GM12874 (cell line): ENCODE data around the gene VPS13D.

Source experiments
- TF ChIP-seq, protein P1 (sequence below): IDR thresholded peaks from 2 replicates; pipeline ENCODE4 v1.5.1; 2011; ENCODE audit warnings: low read depth, mild to moderate bottlenecking, control low read depth, low read length, moderate library complexity; ENCODE audit not compliant: insufficient read depth

The VPS13D gene

DNA sequence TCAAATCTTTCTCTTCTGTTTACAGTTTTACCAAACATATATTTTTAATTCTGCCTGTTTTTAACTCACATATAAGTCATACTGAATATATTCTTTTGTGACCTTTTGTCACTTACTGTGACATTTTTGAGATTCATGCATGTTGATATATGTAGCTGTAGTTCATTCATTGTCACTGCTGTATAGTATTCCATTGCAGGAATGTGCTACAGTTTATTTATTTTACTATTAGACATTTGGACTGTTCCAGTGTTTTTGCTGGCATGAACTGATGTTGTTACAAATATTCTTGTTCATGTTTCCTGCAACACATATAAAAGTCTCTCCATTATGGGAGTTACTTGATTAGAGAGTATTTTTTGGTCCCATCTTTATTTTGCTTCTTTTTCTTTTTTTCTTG is 213.3 kb downstream of the VPS13D start:
- TF ChIP-seq, protein P1, sequence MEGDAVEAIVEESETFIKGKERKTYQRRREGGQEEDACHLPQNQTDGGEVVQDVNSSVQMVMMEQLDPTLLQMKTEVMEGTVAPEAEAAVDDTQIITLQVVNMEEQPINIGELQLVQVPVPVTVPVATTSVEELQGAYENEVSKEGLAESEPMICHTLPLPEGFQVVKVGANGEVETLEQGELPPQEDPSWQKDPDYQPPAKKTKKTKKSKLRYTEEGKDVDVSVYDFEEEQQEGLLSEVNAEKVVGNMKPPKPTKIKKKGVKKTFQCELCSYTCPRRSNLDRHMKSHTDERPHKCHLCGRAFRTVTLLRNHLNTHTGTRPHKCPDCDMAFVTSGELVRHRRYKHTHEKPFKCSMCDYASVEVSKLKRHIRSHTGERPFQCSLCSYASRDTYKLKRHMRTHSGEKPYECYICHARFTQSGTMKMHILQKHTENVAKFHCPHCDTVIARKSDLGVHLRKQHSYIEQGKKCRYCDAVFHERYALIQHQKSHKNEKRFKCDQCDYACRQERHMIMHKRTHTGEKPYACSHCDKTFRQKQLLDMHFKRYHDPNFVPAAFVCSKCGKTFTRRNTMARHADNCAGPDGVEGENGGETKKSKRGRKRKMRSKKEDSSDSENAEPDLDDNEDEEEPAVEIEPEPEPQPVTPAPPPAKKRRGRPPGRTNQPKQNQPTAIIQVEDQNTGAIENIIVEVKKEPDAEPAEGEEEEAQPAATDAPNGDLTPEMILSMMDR: no peak

DNA sequence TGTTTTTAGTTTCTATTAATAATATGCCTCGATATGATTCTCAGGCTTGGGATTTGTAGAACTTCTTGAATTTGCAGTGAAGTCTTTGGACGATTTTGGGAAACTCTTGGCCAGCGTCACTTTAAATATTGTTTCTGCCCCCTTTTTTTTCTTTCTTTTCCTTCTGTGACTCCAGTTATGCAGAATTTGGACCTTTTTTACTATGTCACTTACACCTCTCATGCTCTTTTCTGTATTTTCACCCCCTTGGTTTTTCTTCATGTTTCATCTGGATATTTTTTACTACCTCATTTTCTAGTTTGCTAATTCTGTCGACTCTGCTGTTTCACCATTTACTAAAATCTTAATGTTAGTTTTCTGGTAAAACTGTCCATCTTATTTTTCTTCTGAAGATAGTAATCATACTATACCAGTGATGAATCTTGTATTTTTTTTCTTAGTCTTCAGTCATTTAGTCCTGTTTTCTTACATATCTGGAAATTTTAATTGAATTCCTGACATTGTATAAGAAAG is 214.6 kb downstream of the VPS13D start:
- TF ChIP-seq, protein P1: no peak

DNA sequence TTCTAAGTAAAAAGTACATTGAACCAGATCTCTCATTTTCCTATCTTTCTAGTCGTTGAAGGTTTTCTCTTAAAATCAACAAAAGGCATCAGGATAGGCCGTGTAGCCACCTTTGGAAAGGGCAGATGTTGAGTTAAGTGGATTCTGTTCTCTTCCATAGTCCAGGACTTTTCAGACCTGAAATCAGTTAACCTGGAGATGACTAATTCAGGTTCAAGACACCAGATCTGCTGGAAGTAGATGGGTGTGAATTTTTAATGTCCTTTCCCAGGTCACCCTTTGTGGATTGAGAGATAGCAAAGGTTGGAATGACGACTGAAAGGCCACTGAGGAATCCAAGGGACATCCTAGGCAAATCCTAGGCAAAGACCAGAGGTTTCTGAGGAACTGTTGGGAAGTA is 215.4 kb downstream of the VPS13D start:
- TF ChIP-seq, protein P1: no peak

DNA sequence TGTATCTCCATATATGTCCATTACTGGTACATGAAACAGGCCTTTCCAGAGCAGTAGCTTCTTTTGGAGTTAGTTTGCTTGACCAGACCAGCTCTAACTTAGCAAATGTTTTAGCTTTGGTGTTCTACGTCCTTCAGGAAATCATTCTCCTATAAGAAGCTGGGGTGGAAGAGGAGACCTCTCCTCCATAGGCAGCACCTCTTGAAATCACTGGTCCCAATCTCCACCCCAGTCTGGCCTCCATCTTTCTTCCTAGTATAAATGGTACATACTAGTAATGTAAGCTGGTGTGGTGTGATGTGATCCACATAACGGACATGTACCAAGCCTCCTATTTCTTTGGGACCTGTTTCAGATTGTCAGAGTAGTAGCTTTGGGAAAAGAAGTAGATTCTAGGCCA is 216.8 kb downstream of the VPS13D start:
- TF ChIP-seq, protein P1: no peak

DNA sequence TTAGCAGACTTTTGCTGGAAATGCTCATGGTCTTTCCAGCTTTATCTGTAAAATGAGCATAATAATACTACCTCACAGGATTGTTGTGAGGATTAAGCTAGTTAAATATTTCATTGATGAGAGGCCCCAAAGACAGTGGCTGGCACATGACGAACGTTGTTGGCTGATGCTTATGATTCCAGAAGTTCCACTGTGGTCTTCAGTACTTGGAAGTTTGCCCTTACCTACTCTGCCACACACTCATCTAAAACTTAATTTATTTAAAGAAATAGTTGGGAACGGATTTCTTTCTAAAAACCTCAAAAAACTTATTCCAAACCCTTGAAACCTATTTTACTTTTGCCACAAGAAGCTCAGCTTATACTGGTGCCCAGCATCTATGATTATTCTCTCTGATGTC is 217.5 kb downstream of the VPS13D start:
- TF ChIP-seq, protein P1: no peak

DNA sequence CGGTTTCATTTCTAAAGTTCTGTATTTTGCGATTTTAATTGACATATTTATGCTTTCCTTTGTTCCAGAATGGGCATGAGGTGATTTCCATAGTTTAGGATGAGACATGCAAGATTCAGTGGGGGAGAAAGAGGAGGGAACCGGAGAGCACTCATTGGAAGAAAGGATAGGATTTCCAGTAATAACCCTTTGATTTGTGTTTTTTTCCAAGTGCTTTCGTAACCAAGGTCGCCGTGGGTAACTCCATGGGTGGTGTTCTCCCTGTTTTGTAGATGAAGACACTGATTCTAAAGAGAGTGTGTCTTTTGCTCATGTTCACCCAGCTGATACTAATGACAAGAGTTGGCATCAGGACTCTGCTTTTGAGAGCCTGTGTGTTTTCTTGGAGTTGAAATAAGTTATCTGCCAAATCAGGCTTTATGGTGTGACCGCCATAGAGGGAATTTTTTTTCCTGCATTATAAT is 218.1 kb downstream of the VPS13D start:
- TF ChIP-seq, protein P1: no peak

DNA sequence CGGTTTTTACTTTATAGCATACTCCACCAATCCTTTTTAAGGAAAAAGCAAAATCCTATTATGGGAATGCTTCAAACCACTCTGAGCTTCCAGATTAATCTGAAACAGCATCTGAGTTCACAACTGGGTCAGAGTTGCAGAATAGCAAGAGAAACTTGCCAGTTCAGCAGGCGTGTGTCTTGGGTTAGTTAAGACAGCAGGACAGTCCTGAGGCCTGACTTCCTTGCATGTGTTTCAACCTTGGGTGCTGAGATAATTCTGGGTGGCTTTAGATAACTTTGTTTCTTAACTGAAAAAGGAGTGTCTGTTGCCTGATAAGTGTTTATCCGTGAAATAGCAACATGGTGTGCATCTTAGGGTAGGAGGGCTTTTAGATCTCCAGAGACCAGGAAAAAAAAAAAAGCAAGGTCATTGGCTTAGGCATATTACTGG is 218.9 kb downstream of the VPS13D start:
- TF ChIP-seq, protein P1: no peak
